Hematopoietic multipotent progenitor cell treated with erythropoietin and hydrocortisone succinate and interleukin-3 and kit ligand, for 17 days (in vitro differentiated cells): ENCODE results near the gene MPHOSPH6.
"Not testable (repeated sequence)": the region's sequence is repeated elsewhere in the genome, so short reads cannot be mapped to it uniquely, and the experiment has no call there.

Source experiments
- DNase-seq: peaks from one replicate; pipeline ENCODE4 v3.0.0-alpha.2; 2015; ENCODE audit warnings: low spot score

The MPHOSPH6 gene

DNA sequence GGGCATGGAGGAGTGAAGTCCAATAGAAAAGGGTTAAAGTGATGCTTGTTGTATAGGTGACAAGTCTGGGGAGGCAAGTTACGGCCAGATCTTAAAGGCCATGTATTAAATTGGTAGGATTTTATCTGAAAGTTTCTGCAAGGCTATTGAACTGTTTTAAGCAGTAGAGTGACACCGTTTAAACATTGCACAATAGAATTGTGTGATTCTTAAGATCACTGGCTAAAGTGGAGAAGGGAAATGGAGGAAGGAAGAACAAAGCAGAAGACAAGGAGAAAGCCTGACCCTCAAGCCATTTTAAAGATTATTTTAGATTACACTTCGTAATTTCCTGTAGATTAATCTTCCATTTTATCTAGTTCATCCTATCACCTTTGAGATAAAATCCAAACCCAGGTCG, 5.6 kb upstream of the MPHOSPH6 start:
- DNase-seq, result no peak

DNA sequence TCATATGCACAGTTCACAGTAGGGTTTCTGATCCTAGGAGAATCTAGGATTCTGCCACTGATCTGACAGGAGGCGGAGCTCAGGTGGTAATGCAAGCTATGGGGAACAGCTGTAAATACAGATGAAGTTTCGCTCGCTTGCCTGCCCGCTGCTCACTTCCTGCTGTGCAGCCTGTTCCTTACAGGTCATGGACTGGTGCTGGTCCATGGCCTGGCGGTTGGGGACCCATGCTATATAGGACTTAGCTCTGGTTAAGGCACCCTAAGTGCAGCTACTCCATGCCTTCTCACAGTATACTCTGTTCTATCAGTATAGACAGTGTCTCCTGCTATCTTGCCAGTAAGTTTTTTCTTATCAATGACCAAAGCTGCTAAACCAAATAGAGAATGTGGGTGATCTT, 2.4 kb downstream of the MPHOSPH6 start:
- no peak for DNase-seq

DNA sequence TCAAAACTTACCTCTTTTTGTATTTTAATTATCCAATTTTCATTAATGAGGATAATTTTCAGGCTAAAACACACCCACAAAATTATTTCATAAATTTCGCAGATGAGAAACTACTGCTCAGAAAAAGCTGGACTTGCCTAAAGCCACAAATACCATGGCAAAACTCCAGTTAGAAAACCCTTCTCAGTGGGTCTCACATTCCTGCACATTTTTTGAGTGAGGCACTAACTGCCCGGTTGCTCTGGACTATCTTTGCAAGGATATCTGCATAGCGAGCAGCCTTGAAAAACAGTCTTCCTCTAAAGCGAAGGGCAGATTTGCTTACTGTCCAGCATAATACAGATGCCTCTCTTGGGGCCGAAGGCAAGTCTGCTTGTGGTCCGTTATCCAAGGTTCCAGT, 9.8 kb downstream of the MPHOSPH6 start:
- no peak for DNase-seq

DNA sequence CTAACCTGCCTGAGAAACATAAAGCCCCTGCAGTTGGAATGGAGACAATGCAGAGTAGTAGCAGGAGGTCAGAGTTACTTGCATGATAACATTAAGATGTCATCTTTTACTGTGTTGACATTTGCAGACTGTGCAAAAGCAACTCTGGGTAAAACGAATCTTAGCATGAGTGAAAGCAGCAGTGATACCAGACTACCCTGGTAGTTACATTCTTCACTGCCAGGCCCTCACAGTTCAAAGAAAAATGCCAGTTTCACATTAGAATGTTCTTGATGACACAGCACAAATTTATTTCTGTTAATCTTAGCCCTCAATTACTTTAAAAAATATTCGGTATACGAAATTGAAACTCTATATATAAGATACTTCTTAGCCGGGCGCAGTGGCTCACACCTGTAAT, 12.2 kb downstream of the MPHOSPH6 start:
- DNase-seq, result no peak

DNA sequence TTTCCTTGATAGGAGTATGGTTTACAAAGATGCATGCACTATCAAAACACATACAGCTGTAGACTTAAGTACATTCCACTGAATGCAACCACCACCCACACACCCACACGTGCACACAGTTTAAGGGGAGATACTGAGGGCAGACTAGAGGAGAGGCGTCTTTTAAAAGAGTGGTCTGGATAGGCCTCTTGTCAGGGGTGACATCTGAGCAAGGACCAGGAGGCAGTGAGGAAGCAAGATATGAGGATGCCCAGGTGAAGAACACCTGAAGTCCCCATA, 12.6 kb downstream of the MPHOSPH6 start:
- no peak for DNase-seq

DNA sequence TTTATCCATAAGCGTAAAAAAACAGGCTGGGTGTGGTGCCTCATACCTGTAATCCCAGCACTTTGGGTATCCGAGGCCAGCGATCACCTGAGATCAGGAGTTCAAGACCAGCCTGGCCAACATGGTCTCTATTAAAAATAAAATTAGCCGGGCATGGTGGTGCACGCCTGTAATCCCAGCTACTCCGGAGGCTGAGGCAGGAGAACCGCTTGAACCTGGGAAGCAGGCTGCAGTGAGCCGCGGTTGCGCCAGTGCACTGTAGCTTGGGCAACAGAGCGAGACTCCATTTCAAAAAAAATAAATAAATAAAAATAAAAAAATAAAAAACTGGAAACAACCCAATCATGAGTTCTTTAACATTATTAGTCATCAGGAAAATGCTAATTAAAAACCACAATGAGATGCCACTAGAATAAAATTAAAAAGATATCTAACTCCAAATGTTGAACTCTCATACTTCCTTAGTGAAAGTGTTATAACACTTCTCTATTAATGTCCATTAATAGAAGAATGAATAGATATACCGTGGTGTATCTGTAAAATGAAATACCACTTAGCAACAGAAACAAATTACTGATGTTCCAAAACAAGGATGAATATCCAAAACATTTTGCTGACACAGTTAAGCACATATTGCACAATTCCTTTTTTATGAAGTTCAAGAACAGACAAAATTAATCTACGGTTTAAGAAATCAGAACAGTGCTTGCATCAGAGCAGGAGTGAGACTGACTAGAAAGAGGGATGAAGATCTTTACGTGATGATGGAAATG, 13.1 kb downstream of the MPHOSPH6 start:
- DNase-seq, result no peak

DNA sequence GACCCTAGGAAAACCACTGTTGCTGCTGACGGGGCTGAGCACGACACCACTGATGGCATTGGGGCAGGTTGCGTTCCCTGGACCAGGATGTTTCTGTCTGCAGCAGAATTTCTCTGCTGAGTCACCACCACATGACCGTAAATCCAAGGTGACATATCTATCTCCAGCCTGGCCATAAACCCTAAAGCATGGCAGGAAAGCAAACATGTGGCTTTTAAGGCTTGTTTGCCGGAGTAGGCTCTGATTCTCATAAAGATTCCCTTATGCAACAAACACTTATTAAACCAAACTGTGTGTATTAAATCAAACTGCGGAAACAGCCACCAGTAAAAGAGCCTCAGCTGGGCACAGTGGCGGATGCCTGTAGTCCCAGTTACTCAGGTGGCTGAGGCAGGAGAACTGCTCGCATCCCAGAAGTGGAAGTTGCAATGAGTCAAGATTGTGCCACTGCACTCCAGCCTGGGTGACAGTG, 17.3 kb downstream of the MPHOSPH6 start:
- no peak for DNase-seq

DNA sequence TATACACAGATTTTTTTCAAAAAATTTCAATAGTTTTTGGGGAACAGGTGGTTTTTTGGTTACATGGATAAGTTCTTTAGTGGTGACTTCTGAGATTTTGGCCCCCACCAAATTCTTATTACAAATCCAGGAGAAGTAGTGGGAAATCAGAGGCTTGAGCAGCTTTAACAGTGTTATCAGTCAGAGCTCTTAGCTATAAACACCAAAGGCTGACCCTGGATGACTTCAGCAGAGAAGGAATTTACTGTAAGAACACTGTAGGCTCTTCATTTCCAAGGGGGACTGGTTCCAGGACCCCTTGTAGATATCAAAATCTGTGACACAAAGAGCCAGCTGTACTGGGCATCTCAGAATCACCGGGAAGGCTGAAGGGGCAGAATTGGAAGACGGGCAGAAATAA, 17.8 kb downstream of the MPHOSPH6 start:
- no peak for DNase-seq

DNA sequence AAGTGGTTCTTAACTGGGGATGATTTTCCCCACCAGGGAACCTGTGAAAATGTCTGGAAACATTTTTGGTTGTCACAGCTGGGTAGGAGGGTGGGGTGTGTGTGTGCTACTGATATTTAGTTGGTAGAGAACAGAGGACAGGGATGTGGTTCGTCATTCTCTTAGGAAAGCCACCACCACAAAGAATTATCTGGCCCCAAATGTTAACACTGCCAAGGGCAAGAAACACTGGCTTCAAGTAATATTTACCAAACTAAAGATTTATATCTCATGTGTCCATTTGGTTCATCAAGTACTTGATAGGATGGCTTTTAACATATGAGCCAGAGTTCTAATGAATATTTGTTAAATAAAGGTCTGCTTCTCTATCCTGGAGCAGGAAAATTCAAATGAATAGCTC, 19.5 kb downstream of the MPHOSPH6 start:
- no peak for DNase-seq

DNA sequence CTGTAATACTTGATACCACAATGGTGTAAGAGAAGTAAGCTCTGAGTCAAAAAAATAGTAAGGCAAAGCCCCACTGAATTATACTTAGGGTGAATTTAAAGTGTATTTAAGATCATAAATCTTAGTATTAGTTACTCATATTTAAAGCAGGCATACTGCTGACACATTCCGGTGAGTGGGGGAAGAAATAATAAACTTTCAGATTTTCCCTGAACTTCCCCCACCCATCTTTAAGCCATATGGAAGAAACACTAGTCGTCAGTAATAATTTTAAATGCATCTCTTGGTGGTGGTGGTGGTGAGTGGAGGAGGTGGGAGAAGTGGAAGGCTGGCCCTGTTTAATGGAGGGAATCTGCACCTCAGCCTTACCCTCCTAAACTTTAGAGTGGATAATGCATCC, 20.5 kb downstream of the MPHOSPH6 start:
- DNase-seq, result no peak

DNA sequence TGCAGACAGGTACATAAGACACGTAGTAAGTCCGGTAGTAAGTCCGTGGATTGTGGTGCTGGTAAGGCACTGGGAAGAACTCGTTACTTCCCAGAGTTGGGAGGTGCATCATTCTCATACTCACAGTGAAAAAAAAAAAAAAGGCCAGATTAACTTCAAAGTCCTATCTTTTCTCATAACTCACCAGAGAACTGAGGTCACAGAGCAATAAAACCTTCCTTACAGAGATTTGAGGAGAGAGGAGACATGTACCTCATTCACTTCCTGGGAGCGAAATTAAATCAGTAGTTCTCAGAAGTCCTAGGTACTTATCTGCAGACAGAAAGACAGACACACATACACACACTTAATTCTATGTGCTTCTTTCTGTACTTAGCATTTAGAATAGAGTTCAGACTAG, 22.5 kb downstream of the MPHOSPH6 start:
- DNase-seq, result no peak

DNA sequence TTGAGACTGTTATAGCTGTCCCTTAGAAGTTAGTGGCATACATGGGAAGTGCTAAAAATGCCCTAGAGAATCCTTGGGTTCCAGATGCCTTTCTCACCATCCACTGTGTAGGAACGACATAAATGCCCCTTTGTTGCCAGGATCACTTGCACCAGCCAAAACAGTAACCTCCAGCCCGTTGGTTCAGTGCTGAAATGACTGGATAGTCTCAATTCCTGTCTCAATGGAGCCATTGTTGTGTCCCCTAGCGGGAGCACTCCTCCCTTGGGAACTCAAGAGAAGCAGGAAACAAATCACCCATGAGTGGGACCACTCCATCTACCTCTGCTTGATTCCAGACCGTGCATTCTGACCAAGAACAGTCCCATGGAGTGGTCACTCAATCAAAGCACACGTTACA, 23.1 kb downstream of the MPHOSPH6 start:
- DNase-seq, result no peak

DNA sequence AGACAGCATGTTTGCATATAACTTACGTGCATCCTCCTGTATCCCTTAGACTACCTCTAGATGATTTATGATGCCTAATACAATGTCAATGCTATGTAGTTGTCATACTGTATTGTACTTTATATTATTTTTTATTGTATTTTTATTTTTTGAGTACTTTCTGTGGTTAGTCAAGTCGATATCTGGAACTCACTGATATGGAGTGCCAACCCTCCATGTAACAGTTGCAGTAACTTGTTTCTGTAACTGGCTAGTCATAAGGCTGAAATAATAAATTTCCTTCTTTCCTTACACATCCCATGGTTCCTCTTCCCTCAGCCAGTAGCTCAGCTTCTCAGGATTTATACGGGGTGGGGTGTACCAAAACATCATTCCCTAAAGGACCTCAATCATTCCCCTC, 23.5 kb downstream of the MPHOSPH6 start:
- no peak for DNase-seq

DNA sequence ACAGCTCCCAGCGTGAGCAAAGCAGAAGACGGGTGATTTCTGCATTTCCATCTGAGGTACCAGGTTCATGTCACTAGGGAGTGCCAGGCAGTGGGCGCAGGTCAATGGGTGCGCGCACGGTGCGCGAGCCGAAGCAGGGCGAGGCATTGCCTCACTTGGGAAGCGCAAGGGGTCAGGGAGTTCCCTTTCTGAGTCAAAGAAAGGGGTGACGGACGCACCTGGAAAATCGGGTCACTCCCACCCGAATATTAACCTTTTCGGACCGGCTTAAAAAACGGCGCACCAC, 30.8 kb downstream of the MPHOSPH6 start:
- not testable (repeated sequence) for DNase-seq

DNA sequence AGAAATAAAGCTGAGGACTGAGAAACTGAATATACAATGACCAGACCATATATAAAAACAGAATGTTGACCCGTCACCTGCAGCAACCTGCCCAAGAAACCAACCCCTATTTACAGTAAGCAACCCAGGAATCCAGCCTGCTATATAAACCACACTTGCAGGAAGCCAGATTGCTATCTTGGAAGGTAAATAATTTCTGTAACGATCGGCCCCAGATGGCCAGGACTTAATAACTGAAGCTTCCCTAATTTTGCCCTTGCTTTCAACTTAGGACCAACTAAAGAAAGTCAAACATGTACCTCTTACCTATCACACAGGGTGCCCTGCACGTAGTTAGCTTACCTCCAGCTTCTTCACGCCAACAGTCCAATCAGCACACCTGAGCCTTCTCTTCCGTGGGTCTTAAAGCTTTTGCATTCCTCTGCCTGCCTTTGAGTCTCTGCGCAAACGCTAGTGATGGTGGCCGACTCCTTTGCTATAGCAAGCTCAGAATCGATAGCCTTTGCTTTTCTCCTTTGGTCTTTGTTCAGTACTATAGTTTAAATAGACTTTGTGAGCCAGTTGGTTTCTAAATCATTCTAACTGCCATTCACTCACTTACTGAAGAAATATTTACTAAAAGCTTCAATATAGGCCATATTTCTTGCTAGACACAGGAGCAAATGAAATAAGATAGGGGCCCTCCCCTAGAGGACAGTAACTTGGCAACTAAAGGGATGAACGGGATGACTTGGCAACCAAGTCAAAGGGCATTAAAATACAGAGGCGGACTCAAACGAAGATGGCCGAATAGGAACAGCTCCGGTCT, 31.3 kb downstream of the MPHOSPH6 start:
- DNase-seq, result no peak

DNA sequence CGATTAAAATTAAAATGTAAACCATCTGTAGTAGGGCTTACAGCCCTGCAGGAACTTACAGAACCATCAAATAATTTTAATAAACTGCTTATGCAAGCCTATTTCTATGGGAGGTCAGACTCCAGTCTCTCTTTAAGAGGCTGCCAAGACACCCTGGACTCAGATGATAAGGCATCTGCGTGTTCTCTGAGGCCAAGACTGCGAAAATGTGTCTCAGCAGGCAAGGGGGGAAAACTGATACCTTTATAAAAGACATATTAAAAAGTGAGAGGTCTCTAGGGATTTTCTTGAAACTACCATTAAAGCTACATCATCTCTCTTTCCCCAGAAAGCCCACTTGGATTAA, 32.2 kb downstream of the MPHOSPH6 start:
- DNase-seq, result no peak

DNA sequence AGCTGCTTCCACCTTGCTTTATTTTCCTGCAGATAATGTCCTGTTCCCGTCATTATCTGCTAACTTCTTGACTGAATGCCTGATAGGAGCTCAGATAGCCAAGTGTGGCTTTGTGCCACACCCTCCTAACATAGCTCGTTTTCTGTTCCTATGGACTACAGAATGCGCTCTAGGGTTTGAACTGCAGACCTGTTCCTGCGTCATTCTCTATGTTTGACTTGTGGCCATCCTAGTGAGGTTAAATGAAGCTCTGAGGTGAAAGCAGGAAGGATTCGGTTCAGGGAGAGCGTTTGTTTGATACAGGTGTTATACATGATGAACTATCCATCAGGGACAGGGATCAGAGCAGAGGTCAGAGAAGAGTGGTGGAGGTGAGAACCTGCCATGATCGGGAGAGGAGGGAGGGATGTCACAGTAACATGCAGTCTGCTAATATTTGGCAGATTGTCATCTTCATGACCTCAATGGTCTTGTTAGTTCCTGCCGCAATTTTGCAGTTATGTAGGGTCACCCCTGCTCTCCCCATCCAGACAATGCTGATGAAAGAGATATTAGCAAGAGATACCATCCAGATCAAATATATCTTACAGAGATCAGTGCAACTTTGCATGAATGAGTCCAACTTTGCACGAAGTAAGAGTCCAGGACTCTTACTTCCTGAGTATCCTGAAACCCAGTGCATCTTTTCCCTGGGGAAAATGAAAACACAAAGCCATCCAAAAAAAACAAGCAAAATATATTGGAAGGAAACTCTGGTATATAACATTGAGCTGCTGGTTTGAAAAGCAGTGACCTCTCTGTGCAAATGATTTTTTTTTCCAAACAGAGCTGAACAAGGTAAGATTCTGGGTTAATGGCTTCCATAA, 32.8 kb downstream of the MPHOSPH6 start:
- no peak for DNase-seq

DNA sequence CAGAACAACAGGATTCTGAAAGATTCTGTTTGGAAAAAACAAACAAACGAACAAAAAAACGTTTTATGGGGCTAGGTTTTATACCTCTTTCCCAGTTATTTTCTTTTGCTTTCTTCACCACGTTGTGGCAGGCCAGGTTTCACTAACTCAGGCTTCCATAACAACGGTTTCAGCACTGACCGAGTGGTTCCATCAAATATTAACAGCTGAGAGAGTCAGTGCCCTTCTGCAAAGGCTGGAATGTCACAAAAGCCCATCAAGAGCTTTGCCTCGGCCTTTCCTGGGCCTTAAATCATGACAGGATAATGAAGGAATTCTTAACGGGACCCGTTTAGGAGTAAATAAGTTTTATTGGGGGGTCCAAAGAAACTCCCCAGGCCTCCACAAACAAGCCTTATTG, 34.2 kb downstream of the MPHOSPH6 start:
- no peak for DNase-seq

DNA sequence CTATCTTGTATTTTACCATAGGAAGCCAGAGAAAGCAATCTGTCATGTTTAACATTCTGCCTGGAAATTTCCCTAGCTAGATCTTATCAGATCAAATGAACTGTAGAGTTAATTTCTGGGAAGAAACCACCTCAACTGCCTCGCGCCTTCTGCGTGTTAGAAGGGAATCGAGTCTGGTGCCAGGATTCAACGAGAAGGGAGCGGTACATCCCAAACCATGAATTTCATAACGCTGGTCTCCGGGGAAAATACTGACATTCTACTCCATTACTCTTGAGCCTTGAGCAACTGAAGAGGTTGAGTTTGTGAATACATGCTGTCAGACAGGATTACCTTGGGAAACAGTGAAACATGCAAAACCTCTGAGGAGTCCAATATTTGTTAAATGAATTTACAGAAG, 35.2 kb downstream of the MPHOSPH6 start:
- DNase-seq, result no peak

DNA sequence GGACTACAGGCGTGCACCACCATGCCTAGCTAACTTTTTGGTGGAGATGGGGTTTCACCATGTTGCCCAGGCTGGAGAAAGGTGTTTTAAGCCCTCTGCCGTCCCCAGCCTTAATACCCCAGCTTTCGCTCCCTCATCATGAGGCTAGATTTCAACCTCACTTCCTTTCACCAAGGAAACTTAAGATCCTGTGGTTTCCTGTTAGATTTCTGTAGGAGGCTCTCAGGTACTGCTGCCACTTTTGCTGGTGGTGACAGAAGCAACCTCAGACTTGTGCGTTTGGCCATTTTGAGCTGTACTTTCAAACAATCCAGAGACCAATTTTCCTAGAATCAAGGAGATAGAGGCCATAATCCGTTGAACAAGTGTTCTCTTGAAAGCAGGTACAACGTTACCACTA, 36.2 kb downstream of the MPHOSPH6 start:
- no peak for DNase-seq

DNA sequence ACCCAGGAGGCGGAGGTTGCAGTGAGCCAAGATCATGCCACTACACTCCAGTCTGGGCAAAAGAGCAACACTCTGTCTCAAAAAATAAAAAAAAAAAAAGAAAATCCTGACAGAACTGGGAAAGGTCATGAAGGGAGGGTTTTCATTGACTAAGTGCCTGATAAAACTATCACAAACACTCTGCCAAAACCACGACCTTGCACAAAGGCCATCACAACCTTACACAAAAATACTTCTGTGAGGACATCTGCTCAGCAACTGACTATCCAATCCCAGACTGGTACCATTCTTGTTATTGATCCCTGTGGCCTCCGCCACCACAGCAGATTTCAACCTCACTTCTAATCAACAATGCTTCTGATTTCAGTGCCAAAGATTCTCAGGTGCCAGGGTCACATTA, 40.1 kb downstream of the MPHOSPH6 start:
- DNase-seq, result no peak

DNA sequence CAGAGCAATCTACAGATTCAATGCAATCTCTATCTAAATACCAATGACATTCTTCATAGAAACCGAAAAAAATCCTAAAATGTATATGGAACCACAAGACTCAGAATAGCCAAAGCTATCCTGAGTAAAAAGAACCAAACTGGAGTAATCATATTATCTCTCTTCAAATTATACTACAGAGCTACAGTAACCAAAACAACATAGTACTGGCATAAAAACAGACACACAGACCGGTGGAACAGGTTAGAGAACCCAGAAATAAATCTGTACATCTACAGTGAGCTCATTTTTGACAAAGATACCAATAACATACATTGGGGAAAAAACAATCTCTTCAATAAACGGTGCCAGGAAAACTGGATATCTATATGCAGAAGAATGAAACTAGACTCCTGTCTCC, 45.4 kb downstream of the MPHOSPH6 start:
- no peak for DNase-seq

DNA sequence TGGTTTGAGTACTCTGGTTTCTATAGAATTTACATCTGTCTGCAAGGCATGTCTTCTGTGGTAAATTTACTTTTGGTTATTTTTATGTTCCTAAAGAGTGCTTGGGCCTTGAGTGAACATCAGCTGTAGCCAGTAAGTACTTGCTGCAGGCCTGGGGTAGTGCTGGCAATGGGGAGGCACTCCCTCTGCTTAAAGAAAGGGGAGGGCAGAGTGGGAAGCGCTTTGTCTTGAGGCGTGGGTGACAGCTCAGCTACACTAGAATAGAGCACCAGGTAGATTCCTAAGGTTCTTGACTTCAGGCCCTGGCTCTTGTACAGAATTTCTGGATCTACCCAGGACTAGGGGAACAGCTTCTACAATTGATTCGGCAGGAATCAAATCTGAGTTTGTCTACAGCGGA, 50.6 kb downstream of the MPHOSPH6 start:
- no peak for DNase-seq
